ENCODE results near the gene CBLN3.
A peak's percentile ranks its signal among the peaks of the same experiment; 100 is the strongest.

CBLN3 gene

DNA sequence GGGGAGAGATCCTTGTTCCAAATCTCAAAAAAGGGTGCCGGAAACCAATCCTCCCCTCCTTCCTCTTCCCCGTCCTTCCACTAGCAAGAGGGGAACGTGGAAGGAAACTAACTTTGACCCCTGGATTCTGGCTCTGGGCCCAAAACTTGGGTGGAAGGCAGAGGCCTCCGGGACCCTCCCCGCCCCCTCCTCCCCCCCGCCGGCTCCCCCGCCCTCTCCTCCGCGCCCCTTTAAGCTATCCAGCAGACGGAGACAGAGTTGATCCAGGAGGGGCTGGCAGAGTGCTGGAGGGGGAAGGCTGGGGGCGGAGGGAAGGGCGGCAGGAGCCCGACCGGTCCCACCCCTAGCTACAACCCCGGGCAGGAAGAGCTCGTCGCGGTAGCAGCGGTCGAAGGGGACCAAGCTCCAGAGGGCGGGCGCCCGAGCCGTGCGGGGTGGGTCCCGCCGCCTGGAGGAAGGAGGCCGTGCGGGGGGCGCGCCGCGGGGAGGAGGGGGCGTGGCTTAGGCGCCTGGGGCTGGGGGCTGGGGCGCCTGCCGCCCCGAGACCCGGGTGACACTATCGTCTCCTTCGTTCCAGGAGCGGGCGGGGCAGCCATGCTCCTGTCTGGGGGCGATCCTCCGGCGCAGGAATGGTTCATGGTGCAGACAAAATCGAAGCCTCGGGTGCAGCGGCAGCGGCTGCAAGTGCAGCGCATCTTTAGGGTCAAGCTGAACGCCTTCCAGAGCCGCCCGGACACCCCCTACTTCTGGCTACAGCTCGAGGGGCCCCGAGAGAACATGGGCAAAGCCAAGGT is 30.6 kb downstream of the CBLN3 start, which contains the start of gene NYNRIN:
Gene NYNRIN (plus strand): TSS at position 351 of the 794 bp plus-strand sequence. CDS start 244 bp downstream, at position 595.
- TF ChIP-seq NFIC (IDR thresholded peaks at IDR 0.05): no peak
- TF ChIP-seq CEBPB (IDR thresholded peaks at IDR 0.05): no peak
- 0 out of 2 replicates have a peak, but pooled peaks have one; percentile 25 for TF ChIP-seq TAF1 (IDR thresholded peaks at IDR 0.05; ENCODE audit: low read depth)
- TF ChIP-seq FOXM1 (IDR thresholded peaks at IDR 0.05; ENCODE audit: borderline replicate concordance, low read depth): no peak
- no peak for TF ChIP-seq TEAD4 (IDR thresholded peaks at IDR 0.05)
- TF ChIP-seq YY1 (IDR thresholded peaks at IDR 0.05; ENCODE audit: low read depth): no peak
- TF ChIP-seq, protein P1, sequence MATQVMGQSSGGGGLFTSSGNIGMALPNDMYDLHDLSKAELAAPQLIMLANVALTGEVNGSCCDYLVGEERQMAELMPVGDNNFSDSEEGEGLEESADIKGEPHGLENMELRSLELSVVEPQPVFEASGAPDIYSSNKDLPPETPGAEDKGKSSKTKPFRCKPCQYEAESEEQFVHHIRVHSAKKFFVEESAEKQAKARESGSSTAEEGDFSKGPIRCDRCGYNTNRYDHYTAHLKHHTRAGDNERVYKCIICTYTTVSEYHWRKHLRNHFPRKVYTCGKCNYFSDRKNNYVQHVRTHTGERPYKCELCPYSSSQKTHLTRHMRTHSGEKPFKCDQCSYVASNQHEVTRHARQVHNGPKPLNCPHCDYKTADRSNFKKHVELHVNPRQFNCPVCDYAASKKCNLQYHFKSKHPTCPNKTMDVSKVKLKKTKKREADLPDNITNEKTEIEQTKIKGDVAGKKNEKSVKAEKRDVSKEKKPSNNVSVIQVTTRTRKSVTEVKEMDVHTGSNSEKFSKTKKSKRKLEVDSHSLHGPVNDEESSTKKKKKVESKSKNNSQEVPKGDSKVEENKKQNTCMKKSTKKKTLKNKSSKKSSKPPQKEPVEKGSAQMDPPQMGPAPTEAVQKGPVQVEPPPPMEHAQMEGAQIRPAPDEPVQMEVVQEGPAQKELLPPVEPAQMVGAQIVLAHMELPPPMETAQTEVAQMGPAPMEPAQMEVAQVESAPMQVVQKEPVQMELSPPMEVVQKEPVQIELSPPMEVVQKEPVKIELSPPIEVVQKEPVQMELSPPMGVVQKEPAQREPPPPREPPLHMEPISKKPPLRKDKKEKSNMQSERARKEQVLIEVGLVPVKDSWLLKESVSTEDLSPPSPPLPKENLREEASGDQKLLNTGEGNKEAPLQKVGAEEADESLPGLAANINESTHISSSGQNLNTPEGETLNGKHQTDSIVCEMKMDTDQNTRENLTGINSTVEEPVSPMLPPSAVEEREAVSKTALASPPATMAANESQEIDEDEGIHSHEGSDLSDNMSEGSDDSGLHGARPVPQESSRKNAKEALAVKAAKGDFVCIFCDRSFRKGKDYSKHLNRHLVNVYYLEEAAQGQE (IDR thresholded peaks at IDR 0.05; ENCODE audit: low read depth): no peak
- no peak for TF ChIP-seq USF1 (IDR thresholded peaks at IDR 0.05)
- no peak for TF ChIP-seq TCF12 (IDR thresholded peaks at IDR 0.05; ENCODE audit: low read depth)
- TF ChIP-seq EP300 (IDR thresholded peaks at IDR 0.05; ENCODE audit: borderline replicate concordance): no peak
- peak; percentile 68; the same call in 1 of the 2 replicates for TF ChIP-seq ZBTB7A (IDR thresholded peaks at IDR 0.05; ENCODE audit: low read depth)
- no peak for TF ChIP-seq MAX (IDR thresholded peaks at IDR 0.05)

GRCh38 chr14:24398293-24398652 is 31.2 kb downstream of the CBLN3 start:
- TF ChIP-seq TAF1 (IDR thresholded peaks at IDR 0.05; ENCODE audit: low read depth) (no peak), MAX (IDR thresholded peaks at IDR 0.05) (no peak), FOXM1 (IDR thresholded peaks at IDR 0.05; ENCODE audit: borderline replicate concordance, low read depth) (no peak), TCF12 (IDR thresholded peaks at IDR 0.05; ENCODE audit: low read depth) (no peak), ZBTB7A (IDR thresholded peaks at IDR 0.05; ENCODE audit: low read depth) (0 out of 2 replicates have a peak, but pooled peaks have one; percentile 30), EP300 (IDR thresholded peaks at IDR 0.05; ENCODE audit: borderline replicate concordance) (no peak)
- TF ChIP-seq, protein P1 (IDR thresholded peaks at IDR 0.05; ENCODE audit: low read depth): no peak

DNA sequence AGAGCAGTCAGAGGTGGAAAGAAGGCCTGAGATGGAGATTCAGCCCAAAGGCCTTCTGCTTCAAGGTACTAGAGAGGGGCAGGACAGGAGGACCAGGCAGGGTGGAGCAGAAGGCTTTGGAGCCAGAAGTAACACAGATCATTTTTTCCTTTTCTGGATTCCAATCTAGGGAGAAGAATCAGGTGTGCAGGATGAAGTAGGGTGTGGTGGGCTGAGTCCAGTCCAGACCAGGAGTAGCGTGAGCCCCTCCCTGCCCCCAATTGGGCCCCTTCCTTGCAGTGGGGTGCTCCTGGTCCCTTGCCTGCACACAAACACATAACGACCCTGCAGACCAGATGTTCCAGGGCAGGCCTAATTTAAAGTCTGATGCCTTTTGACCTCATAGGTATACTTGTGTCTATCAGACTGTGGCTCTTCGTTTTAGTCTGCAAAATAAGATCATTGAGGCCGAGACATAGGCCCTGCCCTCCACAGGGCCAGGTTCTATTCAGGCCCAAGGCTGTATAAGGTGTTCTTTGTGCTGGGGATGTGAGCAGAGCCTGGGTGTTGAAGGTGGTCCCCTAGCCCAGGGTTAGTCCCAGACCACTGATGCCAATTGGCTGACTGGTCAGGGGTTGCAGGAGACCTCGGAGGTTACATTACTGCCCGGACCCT is 31.7 kb downstream of the CBLN3 start:
- TF ChIP-seq, protein P1 (IDR thresholded peaks at IDR 0.05; ENCODE audit: low read depth): no peak
- no peak for TF ChIP-seq USF1 (IDR thresholded peaks at IDR 0.05)

DNA sequence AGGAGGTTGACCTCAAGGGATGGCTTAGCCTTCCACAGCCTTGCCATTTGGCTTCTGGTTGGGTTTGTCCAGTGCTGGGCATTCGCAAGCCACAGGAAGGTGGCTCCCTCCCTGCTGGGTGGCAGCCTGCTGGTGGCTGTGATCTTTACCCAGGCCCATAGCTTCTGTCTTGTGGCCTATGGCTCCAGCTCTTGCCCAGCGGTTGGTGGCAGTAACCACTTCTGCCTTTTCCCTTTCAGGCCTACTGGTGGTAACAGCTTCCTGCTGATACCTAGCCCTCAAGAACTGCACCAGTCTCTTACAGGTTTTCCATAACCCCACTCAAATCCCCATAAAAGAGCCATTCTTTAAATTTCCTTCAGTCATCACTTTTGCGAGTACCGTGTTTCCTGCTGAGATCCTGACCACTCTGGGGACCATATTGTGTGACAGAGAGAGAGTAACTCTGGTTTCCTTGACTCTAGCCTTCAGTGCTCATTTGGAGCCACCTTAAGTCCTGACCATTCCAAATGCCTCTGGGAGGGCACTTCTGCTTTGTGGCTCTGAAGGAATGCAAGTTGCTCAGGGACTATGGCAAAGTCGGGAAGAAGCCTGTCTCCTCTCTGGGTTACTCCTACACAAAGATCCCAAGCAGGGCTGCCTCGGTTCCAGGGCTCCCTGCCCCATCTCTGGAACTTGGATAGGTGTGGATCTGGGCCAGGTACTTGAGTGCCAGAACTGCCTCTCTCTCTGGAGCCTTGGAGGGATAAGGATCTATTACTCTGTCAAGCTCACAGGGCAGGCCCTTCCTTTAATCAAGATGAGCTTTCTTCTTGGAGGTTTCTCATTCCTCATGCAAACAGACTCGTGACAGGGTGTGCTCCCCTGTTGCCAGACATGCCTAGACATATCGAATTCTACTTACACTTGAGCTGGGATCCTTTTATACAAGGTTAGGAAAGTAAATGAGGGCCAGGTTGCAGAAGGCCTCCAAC is 33.6 kb downstream of the CBLN3 start:
- TF ChIP-seq EP300 (IDR thresholded peaks at IDR 0.05; ENCODE audit: borderline replicate concordance) (no peak), YY1 (IDR thresholded peaks at IDR 0.05; ENCODE audit: low read depth) (no peak), TEAD4 (IDR thresholded peaks at IDR 0.05) (no peak), TCF12 (IDR thresholded peaks at IDR 0.05; ENCODE audit: low read depth) (no peak), EGR1 (IDR thresholded peaks at IDR 0.05) (no peak), CEBPB (IDR thresholded peaks at IDR 0.05) (no peak), RAD21 (IDR thresholded peaks at IDR 0.05; ENCODE audit: low read depth) (no peak), CREB1 (IDR thresholded peaks at IDR 0.05; ENCODE audit: low read depth) (no peak), ZBTB7A (IDR thresholded peaks at IDR 0.05; ENCODE audit: low read depth) (no peak), USF1 (IDR thresholded peaks at IDR 0.05) (no peak), FOXM1 (IDR thresholded peaks at IDR 0.05; ENCODE audit: borderline replicate concordance, low read depth) (no peak)
- TF ChIP-seq, protein P1 (IDR thresholded peaks at IDR 0.05; ENCODE audit: low read depth): no peak
